ENCODE data around the gene POLR3GL.
A peak's percentile ranks its signal among the peaks of the same experiment; 100 is the strongest.

The POLR3GL gene

DNA sequence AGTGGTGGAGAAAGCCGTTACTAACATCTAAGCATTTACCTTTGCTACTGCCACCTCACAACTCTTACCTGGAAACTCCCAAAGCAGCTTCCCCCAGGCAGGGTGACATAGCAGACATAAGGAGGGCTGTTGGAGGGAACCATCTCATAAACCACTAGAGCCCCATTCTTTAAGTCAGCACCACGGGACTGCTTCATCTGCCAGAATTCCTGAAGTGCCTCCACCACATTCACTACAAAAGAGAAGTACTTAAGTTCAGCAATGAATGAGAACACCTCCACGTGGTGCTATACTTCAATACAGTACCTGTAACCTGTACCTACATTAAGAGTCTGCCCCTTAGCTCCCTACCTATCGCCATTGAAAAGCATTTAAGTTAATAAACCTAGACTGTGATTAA lies 16.9 kb upstream of the POLR3GL start:
- H3K27me3 ChIP-seq (ENCODE audit: control insufficient read depth in 1 of 2, insufficient read depth in 2 of 2, low read length in 2 of 2): no peaks in the 10 kb centered on the region
- no peak overlapping the region for H3K4me3 ChIP-seq (ENCODE audit: low read depth in 1 of 2, low read length in 2 of 2)
- H3K4me1 ChIP-seq (ENCODE audit: control insufficient read depth in 1 of 2, insufficient read depth in 2 of 2, low read length in 2 of 2): peaks cover 7 to 9% of the 10 kb centered on the region in 2 donors
- no peak overlapping the region for H3K27ac ChIP-seq (ENCODE audit: low read depth, low read length)
- H3K36me3 ChIP-seq (ENCODE audit: control insufficient read depth in 1 of 2, insufficient read depth in 2 of 2, low read length in 2 of 2): peaks cover 0 to 4% of the 10 kb centered on the region in 2 donors
- H3K9ac ChIP-seq (ENCODE audit: low read depth in 1 of 2, low read length in 2 of 2): no peak overlapping the region
- no peaks in the 10 kb centered on the region for H3K9me3 ChIP-seq (ENCODE audit: control insufficient read depth in 1 of 2, low read length in 2 of 2)

DNA sequence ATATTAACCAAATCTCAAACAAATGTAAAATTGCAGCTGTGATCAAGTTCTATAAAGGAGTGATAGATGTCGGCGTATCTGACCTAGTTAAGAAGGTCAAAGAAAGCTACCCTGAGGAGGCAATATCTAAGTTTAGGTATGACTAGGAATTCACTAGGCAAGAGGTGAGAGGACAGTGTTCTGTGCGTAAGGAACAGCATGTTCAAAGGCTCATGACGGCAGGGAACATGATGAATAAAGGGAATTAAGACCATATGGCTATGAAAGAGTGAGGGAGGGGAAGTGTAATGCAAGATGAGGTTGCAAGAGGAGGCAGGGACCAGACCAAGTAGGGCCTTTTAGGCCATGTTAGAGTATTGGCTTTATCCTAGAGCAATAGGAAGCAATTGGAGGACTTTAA lies 15.3 kb upstream of the POLR3GL start:
- H3K27ac ChIP-seq (ENCODE audit: low read depth, low read length): no peak overlapping the region
- H3K27me3 ChIP-seq (ENCODE audit: control insufficient read depth in 1 of 2, insufficient read depth in 2 of 2, low read length in 2 of 2): no peaks in the 10 kb centered on the region
- H3K36me3 ChIP-seq (ENCODE audit: control insufficient read depth in 1 of 2, insufficient read depth in 2 of 2, low read length in 2 of 2): peaks cover 0 to 2% of the 10 kb centered on the region in 2 donors
- no peak overlapping the region for H3K4me3 ChIP-seq (ENCODE audit: low read depth in 1 of 2, low read length in 2 of 2)
- peaks cover 5 to 8% of the 10 kb centered on the region in 2 donors for H3K4me1 ChIP-seq (ENCODE audit: control insufficient read depth in 1 of 2, insufficient read depth in 2 of 2, low read length in 2 of 2)
- no peak overlapping the region for H3K9ac ChIP-seq (ENCODE audit: low read depth in 1 of 2, low read length in 2 of 2)
- no peaks in the 10 kb centered on the region for H3K9me3 ChIP-seq (ENCODE audit: control insufficient read depth in 1 of 2, low read length in 2 of 2)

GRCh38 chr1:145951526-145951925 lies 13.0 kb upstream of the POLR3GL start:
- Histone ChIP-seq H3K9ac (ENCODE audit: low read depth in 1 of 2, low read length in 2 of 2) (no peak overlapping the region), H3K36me3 (ENCODE audit: control insufficient read depth in 1 of 2, insufficient read depth in 2 of 2, low read length in 2 of 2) (no peaks in the 10 kb centered on the region), H3K9me3 (ENCODE audit: control insufficient read depth in 1 of 2, low read length in 2 of 2) (no peaks in the 10 kb centered on the region), H3K27ac (ENCODE audit: low read depth, low read length) (no peak overlapping the region), H3K4me1 (ENCODE audit: control insufficient read depth in 1 of 2, insufficient read depth in 2 of 2, low read length in 2 of 2) (peaks cover 13 to 19% of the 10 kb centered on the region in 2 donors), H3K27me3 (ENCODE audit: control insufficient read depth in 1 of 2, insufficient read depth in 2 of 2, low read length in 2 of 2) (no peaks in the 10 kb centered on the region), H3K4me3 (ENCODE audit: low read depth in 1 of 2, low read length in 2 of 2) (no peak overlapping the region)

DNA sequence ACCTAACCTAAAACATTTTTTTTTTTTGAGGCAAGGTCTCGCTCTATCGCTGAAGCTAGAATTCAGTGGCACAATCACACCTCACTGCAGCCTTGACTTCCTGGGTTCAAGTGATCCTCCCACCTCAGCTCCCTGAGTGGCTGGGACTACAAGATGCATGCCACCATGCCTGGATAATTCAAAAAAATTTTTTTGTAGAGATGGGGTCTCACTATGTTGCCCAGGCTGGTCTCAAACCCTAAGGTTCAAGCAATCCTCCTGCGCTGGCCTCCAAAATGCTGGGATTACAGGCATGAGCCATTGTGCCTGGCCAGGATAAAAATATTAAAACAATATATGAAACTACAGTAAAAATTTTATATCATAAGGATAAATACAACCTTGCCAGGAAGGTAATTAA lies 11.6 kb upstream of the POLR3GL start:
- H3K9me3 ChIP-seq (ENCODE audit: control insufficient read depth in 1 of 2, low read length in 2 of 2): no peaks in the 10 kb centered on the region
- no peak overlapping the region for H3K27ac ChIP-seq (ENCODE audit: low read depth, low read length)
- no peaks in the 10 kb centered on the region for H3K36me3 ChIP-seq (ENCODE audit: control insufficient read depth in 1 of 2, insufficient read depth in 2 of 2, low read length in 2 of 2)
- no peak overlapping the region for H3K9ac ChIP-seq (ENCODE audit: low read depth in 1 of 2, low read length in 2 of 2)
- H3K4me3 ChIP-seq (ENCODE audit: low read depth in 1 of 2, low read length in 2 of 2): no peak overlapping the region
- no peaks in the 10 kb centered on the region for H3K27me3 ChIP-seq (ENCODE audit: control insufficient read depth in 1 of 2, insufficient read depth in 2 of 2, low read length in 2 of 2)
- peaks cover 12 to 23% of the 10 kb centered on the region in 2 donors for H3K4me1 ChIP-seq (ENCODE audit: control insufficient read depth in 1 of 2, insufficient read depth in 2 of 2, low read length in 2 of 2)

DNA sequence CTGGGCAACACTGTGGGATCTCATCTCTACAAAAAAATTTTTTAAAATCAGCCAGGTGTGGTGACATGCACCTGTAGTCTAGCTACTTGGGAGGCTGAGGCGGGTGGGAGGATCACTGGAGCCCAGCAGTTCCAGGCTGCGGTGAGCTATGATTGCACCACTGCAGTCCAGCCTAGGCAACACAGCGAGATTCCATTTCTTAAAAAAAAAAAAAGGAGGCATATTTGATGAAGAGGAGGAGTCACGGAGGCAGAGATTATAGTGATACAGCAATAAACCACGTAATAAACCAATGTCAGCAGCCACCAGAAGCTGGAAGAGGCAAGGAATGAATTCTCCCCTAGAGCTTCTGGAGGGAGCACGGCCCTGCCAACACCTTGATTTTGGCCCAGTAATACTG lies 10.6 kb upstream of the POLR3GL start:
- H3K9me3 ChIP-seq (ENCODE audit: control insufficient read depth in 1 of 2, low read length in 2 of 2): no peaks in the 10 kb centered on the region
- H3K9ac ChIP-seq (ENCODE audit: low read depth in 1 of 2, low read length in 2 of 2): no peak overlapping the region
- H3K4me3 ChIP-seq (ENCODE audit: low read depth in 1 of 2, low read length in 2 of 2): no peak overlapping the region
- no peak overlapping the region for H3K27ac ChIP-seq (ENCODE audit: low read depth, low read length)
- peaks cover 18 to 30% of the 10 kb centered on the region in 2 donors for H3K4me1 ChIP-seq (ENCODE audit: control insufficient read depth in 1 of 2, insufficient read depth in 2 of 2, low read length in 2 of 2)
- H3K27me3 ChIP-seq (ENCODE audit: control insufficient read depth in 1 of 2, insufficient read depth in 2 of 2, low read length in 2 of 2): peaks cover 0 to under 1% of the 10 kb centered on the region in 2 donors
- no peaks in the 10 kb centered on the region for H3K36me3 ChIP-seq (ENCODE audit: control insufficient read depth in 1 of 2, insufficient read depth in 2 of 2, low read length in 2 of 2)

- no peak overlapping the region for H3K27ac ChIP-seq (ENCODE audit: low read depth, low read length)
- H3K36me3 ChIP-seq (ENCODE audit: control insufficient read depth in 1 of 2, insufficient read depth in 2 of 2, low read length in 2 of 2): no peaks in the 10 kb centered on the region
- peaks cover 3 to 13% of the 10 kb centered on the region in 2 donors for H3K27me3 ChIP-seq (ENCODE audit: control insufficient read depth in 1 of 2, insufficient read depth in 2 of 2, low read length in 2 of 2)
- H3K4me3 ChIP-seq (ENCODE audit: low read depth in 1 of 2, low read length in 2 of 2): peak overlapping the region in 1 of 2 donors; percentile 17
- H3K4me1 ChIP-seq (ENCODE audit: control insufficient read depth in 1 of 2, insufficient read depth in 2 of 2, low read length in 2 of 2): peaks cover 18 to 39% of the 10 kb centered on the region in 2 donors
- H3K9ac ChIP-seq (ENCODE audit: low read depth in 1 of 2, low read length in 2 of 2): no peak overlapping the region
- no peaks in the 10 kb centered on the region for H3K9me3 ChIP-seq (ENCODE audit: control insufficient read depth in 1 of 2, low read length in 2 of 2)
Measured at GRCh38 chr1:145955436-145955835, 9.1 kb upstream of the POLR3GL start.

DNA sequence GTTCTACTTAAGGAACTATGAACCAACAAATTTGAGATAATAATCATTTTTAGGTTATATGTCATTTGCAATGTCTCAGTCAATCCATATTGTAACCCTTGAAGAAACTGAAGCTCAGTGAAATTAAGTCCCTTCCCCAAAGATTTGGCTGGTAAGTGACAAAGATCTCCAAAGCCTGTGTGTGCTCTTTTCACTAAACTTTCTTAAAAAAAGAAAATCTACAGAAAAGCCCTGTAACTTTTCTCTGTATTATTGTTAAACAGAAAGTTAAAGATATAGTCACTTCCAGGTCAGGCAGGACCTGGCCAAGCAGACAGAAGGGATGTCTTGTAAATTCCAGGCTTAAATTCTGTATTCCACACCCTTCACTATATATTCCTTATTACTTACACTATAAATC lies 8.1 kb upstream of the POLR3GL start:
- Histone ChIP-seq H3K36me3 (ENCODE audit: control insufficient read depth in 1 of 2, insufficient read depth in 2 of 2, low read length in 2 of 2) (no peaks in the 10 kb centered on the region), H3K9me3 (ENCODE audit: control insufficient read depth in 1 of 2, low read length in 2 of 2) (no peaks in the 10 kb centered on the region), H3K4me3 (ENCODE audit: low read depth in 1 of 2, low read length in 2 of 2) (peak overlapping the region; percentile 62 to 67), H3K27me3 (ENCODE audit: control insufficient read depth in 1 of 2, insufficient read depth in 2 of 2, low read length in 2 of 2) (peaks cover 11 to 22% of the 10 kb centered on the region in 2 donors), H3K9ac (ENCODE audit: low read depth in 1 of 2, low read length in 2 of 2) (peak overlapping the region; percentile 52 to 53), H3K27ac (ENCODE audit: low read depth, low read length) (peak overlapping the region; percentile 47), H3K4me1 (ENCODE audit: control insufficient read depth in 1 of 2, insufficient read depth in 2 of 2, low read length in 2 of 2) (peaks cover 25 to 48% of the 10 kb centered on the region in 2 donors)

DNA sequence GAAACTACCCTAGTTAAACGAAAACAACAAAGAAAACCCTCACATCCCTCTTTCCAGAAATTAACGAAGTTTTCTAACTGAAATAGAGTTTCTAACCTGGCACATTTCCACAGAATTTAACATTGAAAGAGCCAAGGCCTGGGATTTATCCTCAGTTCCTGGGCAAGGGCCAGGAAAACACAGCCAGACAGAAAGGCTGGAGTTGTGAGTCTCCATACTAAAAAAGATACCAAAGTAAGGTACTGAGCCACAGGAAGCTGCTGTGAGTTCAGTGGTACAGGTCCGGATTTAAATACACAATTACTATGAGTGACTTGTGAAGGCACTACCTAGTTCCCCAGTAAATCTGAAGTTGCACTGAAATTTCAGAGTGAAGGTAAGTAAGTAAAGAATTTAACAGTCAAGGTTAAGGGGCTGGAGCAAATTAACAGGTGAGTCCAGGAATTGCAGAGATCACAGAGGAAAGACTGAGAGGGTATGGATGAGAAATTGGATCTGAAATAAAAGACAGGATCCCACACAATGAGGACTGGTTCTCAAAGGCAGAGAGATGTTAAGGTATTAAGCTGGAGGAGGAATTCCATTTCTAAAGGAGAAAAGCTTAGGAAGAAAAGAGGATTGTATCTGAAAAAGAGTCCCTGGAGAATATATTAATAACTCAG lies 7.6 kb upstream of the POLR3GL start:
- H3K4me3 ChIP-seq (ENCODE audit: low read depth in 1 of 2, low read length in 2 of 2): peak overlapping the region; percentile 62 to 67
- H3K9me3 ChIP-seq (ENCODE audit: control insufficient read depth in 1 of 2, low read length in 2 of 2): no peaks in the 10 kb centered on the region
- peak overlapping the region; percentile 52 to 53 for H3K9ac ChIP-seq (ENCODE audit: low read depth in 1 of 2, low read length in 2 of 2)
- peaks cover 16 to 28% of the 10 kb centered on the region in 2 donors for H3K27me3 ChIP-seq (ENCODE audit: control insufficient read depth in 1 of 2, insufficient read depth in 2 of 2, low read length in 2 of 2)
- peak overlapping the region; percentile 47 for H3K27ac ChIP-seq (ENCODE audit: low read depth, low read length)
- no peaks in the 10 kb centered on the region for H3K36me3 ChIP-seq (ENCODE audit: control insufficient read depth in 1 of 2, insufficient read depth in 2 of 2, low read length in 2 of 2)
- H3K4me1 ChIP-seq (ENCODE audit: control insufficient read depth in 1 of 2, insufficient read depth in 2 of 2, low read length in 2 of 2): peaks cover 31 to 54% of the 10 kb centered on the region in 2 donors

- Histone ChIP-seq H3K27me3 (ENCODE audit: control insufficient read depth in 1 of 2, insufficient read depth in 2 of 2, low read length in 2 of 2) (peaks cover 20 to 31% of the 10 kb centered on the region in 2 donors), H3K27ac (ENCODE audit: low read depth, low read length) (peak within 1 kb of the TSS; percentile 64), H3K4me1 (ENCODE audit: control insufficient read depth in 1 of 2, insufficient read depth in 2 of 2, low read length in 2 of 2) (peaks cover 32 to 60% of the 10 kb centered on the region in 2 donors)
Measured at GRCh38 chr1:145957443-145958319, 6.8 kb upstream of the POLR3GL start, which contains the start of gene LIX1L. Gene LIX1L, minus strand, starts transcription at chr1:145958017. Its CDS starts 90 bp downstream, at chr1:145957927.

GRCh38 chr1:145958734-145959133 lies 5.8 kb upstream of the POLR3GL start:
- H3K4me3 ChIP-seq (ENCODE audit: low read depth in 1 of 2, low read length in 2 of 2): peak overlapping the region in 1 of 2 donors; percentile 47
- peaks cover 42 to 70% of the 10 kb centered on the region in 2 donors for H3K4me1 ChIP-seq (ENCODE audit: control insufficient read depth in 1 of 2, insufficient read depth in 2 of 2, low read length in 2 of 2)
- H3K27ac ChIP-seq (ENCODE audit: low read depth, low read length): no peak overlapping the region
- H3K27me3 ChIP-seq (ENCODE audit: control insufficient read depth in 1 of 2, insufficient read depth in 2 of 2, low read length in 2 of 2): peaks cover 20 to 31% of the 10 kb centered on the region in 2 donors
- H3K36me3 ChIP-seq (ENCODE audit: control insufficient read depth in 1 of 2, insufficient read depth in 2 of 2, low read length in 2 of 2): no peaks in the 10 kb centered on the region
- H3K9ac ChIP-seq (ENCODE audit: low read depth in 1 of 2, low read length in 2 of 2): no peak overlapping the region
- H3K9me3 ChIP-seq (ENCODE audit: control insufficient read depth in 1 of 2, low read length in 2 of 2): no peaks in the 10 kb centered on the region

More at GRCh38 chr1:145957443-145958319, 6.8 kb upstream of the POLR3GL start, which contains the start of gene LIX1L:
- H3K36me3 ChIP-seq (ENCODE audit: control insufficient read depth in 1 of 2, insufficient read depth in 2 of 2, low read length in 2 of 2): no peaks in the 10 kb centered on the region
- peak within 1 kb of the TSS; percentile 52 to 53 for H3K9ac ChIP-seq (ENCODE audit: low read depth in 1 of 2, low read length in 2 of 2)
- H3K4me3 ChIP-seq (ENCODE audit: low read depth in 1 of 2, low read length in 2 of 2): peak within 1 kb of the TSS; percentile 62 to 67
- no peaks in the 10 kb centered on the region for H3K9me3 ChIP-seq (ENCODE audit: control insufficient read depth in 1 of 2, low read length in 2 of 2)

All from duodenal mucosa (tissue), 2 donors.